HG03139 (cell line): Measurements from ENCODE around the gene ACTR10.

Source experiments
- ATAC-seq: cut with Tn5 transposase; IDR thresholded peaks from one replicate; pipeline ENCODE4 v1.9.1; 2021; ENCODE audit not compliant: unreplicated experiment

ACTR10 gene

GRCh38 chr14:58278177-58278576, 78.2 kb downstream of the ACTR10 start:
- ATAC-seq = no peak

GRCh38 chr14:58280954-58281787, 81.2 kb downstream of the ACTR10 start:
- no peak for ATAC-seq

- no peak for ATAC-seq
These were observed 82.0 kb downstream of the ACTR10 start for GRCh38 chr14:58281969-58282368.

- no peak for ATAC-seq
These were observed 83.1 kb downstream of the ACTR10 start for GRCh38 chr14:58282925-58283593.

GRCh38 chr14:58283730-58284129, 83.8 kb downstream of the ACTR10 start:
- ATAC-seq = no peak

- no peak for ATAC-seq
These were observed 85.2 kb downstream of the ACTR10 start for GRCh38 chr14:58285132-58285531.
